Left cardiac atrium (tissue), 4 donors: Measurements from ENCODE around the gene CAPN10. TPM values are rescaled to one million over a fixed set of nuclear protein-coding genes. Genes with fewer than 3 reads are reported as not detected.
"Not testable (repeated sequence)": the region's sequence is repeated elsewhere in the genome, so short reads cannot be mapped to it uniquely, and the experiment has no call there.

ENCODE experiments used
- ATAC-seq, 2 donors: fragments of 200-7000 bp; cut with Tn5 transposase; one replicate each; pipeline ENCODE4 v1.9.1; 2020; ENCODE audit warnings: mild to moderate bottlenecking in 2 of 2, moderate library complexity in 2 of 2
- DNase-seq: peaks from one replicate; pipeline ENCODE4 v3.0.0-alpha.2; 2020
- intact Hi-C, 2 donors: fragments of 100-400 bp; cut with DNase I; formaldehyde crosslinking; loops; one replicate each; pipeline versions ENCODE4 v1.14.1 to v1.15.1; 2022 to 2023
- total RNA-seq, 2 donors: library from RNA; stranded (reverse); fragmentation: NEBNext Ultra II Directional; extraction: Animal tissue kit (Norgen Biotek cat#: 25700); gene quantifications; one replicate each; pipeline ENCODE4 v1.2.1, GENCODE V29; 2021
- donor health status: DM: no; HTN: yes; CAD: no.
- donor health status: DM: no; HTN: yes; CAD: no; lungs with severe emphysema.
- donor health status: DM: yes; HTN: yes; CAD: no.
- donor health status: Dilated cardiomyopathy.

The CAPN10 gene
- total RNA-seq, 2 donors from 2014 or later = 17.9 to 26.6 TPM

DNA sequence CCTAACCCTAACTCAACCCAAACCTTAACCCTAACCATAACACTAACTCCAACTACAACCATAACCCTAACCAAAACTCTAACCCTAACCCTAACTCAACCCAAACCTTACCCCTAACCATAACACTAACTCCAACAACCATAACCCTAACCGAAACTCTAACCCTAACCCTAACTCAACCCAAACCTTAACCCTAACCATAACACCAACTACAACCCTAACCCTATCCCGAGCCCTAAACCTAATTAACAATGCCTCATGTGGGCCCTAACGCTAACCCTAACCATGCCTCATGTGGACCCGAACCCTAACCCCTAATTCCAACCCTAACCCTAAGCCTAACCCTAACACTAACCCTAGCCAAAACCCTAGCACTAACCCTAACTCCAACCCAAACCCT lies 27.2 kb downstream of the CAPN10 start:
- ATAC-seq = no peak
- no peak for DNase-seq
- intact Hi-C loops = no loop called here

DNA sequence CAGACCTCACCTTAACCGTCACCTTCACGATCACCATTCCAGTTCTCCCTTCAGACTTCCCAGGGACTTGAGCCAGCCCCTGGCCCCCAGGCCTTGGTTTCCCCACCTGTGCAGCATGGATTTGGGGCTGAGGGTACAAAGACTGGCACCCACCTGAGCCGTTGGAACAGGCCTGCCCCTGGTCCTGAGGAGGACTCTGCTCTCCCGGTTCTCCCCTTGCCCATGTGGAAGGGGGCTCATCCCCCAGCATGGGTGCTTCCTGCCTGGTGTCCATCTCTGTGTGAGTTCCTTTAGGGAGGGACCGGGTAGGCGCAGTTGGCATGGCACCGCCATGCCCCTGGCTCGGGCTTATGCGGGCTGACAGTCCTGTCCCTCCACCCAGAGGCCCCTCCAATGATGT lies 27.9 kb downstream of the CAPN10 start:
- intact Hi-C loops = no loop called here
- ATAC-seq = no peak
- peak; percentile 8 for DNase-seq

DNA sequence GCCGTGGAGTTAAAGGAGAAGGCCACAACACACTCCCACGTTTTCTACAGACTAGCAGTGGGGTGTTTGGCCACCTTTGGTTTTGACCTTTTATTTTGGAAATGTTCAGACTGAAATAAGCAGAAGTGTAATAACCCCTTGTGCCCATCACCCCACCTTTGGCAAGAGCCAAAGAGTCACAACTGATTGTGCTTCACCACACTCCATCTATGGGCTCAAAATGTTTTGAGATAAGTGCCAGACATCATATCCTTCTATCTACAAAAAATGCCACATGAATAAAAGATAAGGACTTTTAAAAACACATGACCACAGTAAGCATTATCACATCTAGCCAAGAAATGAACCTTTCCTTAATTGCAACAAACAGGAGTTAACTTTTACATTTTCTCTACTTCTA lies 28.9 kb downstream of the CAPN10 start:
- intact Hi-C loops = no loop called here

DNA sequence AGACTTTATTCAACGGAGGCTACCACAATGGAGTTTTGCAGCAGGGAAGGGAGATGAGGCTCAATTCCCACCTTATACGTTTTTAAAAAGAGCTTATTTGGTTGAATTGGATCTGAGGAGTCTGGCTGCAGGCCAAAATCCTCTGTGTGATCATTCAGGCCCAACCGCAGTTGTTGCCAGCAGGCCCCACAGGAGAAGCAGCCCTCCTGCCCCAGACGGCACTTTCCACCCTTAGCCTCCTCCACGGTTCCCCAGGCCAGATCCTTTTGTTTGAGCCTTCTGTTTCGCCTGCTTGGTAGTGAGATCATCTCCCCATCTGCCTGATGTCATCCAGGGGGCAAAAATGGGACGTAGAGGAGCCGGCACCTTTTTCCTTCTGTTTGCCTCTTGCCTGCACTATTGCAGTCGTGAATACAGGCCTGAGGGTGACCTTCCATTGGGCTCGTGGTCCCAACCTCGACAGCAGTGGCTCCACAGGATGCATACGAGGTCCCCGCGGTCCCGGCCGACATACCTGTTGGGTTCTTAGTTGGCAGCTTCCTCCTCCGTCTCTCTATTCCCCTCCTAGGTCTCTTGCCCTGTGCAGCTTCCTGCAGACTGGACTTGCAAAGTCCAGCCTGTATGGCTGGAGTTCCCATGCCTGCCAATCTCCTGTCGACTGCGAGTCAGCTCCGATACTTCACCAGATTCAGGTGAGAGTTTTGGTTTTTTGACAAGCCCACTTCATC lies 29.4 kb downstream of the CAPN10 start:
- DNase-seq = peak; percentile 17
- intact Hi-C loops = no loop called here

More for the DNA sequence above, 28.9 kb downstream of the CAPN10 start:
- ATAC-seq = no peak
- DNase-seq = no peak

GRCh38 chr2:240616860-240617666 lies 30.5 kb downstream of the CAPN10 start:
- DNase-seq, ATAC-seq, intact Hi-C loops: not testable (repeated sequence)

More for the DNA sequence above, 29.4 kb downstream of the CAPN10 start:
- no peak for ATAC-seq

DNA sequence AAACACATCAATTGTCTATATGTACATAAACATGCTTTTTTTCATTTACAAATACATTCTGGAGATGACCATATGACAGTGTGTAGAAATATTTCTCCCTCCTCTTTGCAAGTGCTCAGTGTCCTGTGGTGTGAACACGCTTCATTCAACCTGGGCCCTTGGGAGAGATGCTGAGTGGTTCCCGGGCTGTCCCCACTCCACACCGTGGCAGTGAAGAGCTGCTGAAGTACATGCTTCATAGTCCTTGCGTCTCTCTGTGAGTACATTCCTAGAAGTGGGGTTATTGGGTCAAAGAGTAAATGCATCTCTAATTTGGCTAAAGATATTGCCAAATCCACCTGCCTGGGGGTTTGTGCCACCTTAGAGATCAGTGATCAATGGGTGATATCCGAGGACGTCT lies 32.2 kb downstream of the CAPN10 start:
- no peak for ATAC-seq
- intact Hi-C loops = no loop called here
- no peak for DNase-seq

DNA sequence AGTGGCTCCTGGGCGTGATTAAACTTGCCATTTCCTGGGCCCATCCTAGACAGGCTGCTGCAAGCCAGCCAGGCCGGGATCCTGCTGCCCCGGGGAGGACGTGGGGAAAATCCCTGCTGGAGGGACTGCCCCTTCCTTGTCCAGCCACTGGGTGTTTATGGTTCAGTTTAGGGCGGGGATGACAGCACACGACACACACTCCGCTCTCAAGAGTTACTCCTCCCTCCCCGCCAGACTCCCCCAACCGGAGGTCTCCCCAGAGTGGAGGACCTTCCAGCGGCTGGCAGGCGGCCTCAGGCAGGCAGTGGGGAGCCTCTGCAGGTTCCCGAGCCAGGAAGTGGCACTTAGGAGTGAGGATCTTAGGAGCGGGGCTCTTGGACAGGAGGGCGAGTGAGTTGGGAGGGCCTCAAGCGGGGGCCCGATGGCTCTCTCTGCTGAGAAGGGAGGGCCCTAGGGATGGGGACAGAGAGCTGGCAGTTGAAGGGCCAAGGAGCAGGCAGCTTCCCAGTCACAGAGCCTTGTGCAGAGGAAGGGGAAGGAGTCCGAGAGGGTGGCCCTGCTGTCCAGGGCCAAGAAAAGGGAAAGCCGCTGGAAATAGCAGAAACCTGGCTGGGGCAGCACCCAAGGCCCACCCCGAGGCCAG lies 33.1 kb downstream of the CAPN10 start:
- ATAC-seq (no peak), DNase-seq (no peak)
- intact Hi-C loops = no loop called here

- intact Hi-C loops = no loop called here
- ATAC-seq (no peak), DNase-seq (no peak)
These were observed 33.7 kb downstream of the CAPN10 start for GRCh38 chr2:240620149-240620731.

DNA sequence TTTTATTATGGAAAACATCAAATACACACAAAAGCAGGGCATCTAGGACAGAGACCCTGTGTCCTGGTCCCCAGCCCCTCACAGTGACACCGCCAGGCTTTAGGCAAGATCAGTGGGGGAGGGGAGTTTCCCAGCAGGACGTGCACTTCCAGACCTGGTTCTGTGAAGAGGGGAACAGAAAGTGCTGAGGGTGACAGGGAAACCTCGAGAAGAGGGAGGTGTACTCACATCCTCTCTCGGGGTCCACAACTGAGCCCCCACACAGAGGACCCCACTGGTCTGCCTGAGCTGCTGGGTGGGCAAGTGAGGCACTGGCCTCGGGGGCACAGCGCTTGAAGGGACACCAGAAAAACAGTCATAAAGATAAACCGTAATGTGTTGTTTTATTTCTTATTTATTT lies 34.3 kb downstream of the CAPN10 start:
- intact Hi-C loops = no loop called here
- DNase-seq (no peak), ATAC-seq (no peak)

- no peak for ATAC-seq
- DNase-seq = peak; percentile 6
- intact Hi-C loops = no loop called here
These were observed 35.5 kb downstream of the CAPN10 start for GRCh38 chr2:240622060-240622411.

- ATAC-seq (no peak), DNase-seq (peak; percentile 29)
- intact Hi-C loops = no loop called here
These were observed 36.1 kb downstream of the CAPN10 start for GRCh38 chr2:240622531-240623235.

DNA sequence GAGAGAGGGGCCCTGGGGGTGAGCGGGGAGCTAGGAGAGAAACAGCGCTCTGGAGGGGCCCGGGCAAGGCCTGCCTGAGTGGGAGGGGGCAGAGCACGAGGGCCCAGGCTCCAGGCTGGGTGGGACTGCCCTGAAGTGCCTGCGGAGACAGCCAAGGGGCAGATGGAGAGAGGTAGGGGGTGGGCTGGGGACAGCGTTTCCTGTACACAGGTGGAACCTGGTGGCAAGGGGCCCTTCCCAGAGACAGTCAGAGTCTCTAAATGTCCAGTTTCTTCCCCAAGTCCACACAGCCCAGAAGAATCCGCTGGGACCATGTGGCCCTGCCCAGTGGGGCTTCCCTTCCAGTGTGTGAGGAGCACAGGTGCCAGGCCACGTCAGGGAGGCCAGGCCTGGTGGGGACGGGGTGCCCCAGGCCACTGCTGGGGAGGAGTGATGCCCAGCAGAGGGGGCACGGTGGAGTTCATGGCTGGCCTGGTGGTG lies 37.0 kb downstream of the CAPN10 start:
- ATAC-seq (no peak), DNase-seq (peak; percentile 9)
- intact Hi-C loops = no loop called here

DNA sequence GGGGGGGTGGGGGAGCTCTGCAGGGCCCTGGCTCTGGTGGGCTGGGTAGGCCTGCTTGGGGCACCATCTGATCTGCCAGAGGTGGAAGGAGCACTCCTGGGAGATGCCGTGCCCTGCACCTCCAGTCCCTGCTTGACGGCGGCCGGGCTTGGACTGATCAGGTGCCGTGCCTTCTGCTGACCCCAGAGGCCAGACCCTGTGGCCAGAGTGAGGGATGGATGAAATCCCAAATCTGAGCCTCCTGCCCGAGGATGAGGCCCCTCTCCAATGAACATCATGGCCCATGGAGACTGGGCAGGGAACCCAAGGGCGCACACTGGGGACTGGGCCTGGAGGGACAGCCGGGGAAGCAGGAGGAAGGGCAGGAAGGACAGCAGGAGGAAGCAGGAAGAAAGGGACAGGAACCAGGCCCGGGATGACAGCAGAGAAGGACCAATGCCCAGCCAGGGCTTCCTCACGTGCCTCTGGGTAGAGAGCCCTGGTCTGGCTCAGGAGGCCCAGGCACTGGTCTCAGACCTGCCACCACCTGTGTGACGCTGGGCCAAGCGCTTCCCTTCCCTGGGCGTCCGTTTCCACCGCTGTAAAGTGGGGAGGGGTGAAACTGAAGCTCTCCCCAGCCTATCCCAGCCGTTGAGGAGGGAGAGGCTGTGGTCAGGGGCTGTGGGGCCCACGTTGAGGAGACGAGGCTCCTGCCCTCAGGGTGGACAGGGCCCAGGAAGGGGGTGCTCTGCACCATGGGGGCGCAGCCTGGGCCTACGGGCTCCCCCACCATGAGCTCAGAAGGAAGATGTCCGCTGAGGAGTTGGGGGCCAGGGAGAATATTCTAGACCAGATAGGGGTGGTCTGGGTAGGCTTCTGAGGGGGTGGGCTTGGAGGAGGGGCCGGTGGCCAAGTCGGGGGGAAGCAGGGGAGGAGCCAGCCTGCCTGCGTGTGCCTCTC lies 37.7 kb downstream of the CAPN10 start:
- ATAC-seq (peak in 1 of 2 donors; percentile 20), DNase-seq (peak; percentile 14)
- intact Hi-C loops = no loop called here

- intact Hi-C loops = no loop called here
- DNase-seq (peak; percentile 48), ATAC-seq (peak in 1 of 2 donors; percentile 45)
These were observed 38.6 kb downstream of the CAPN10 start, which contains the start of gene GPR35 for GRCh38 chr2:240624950-240625621. Gene GPR35, plus strand, starts transcription at chr2:240625480. Its CDS starts 4,473 bp downstream, at chr2:240629953.

DNA sequence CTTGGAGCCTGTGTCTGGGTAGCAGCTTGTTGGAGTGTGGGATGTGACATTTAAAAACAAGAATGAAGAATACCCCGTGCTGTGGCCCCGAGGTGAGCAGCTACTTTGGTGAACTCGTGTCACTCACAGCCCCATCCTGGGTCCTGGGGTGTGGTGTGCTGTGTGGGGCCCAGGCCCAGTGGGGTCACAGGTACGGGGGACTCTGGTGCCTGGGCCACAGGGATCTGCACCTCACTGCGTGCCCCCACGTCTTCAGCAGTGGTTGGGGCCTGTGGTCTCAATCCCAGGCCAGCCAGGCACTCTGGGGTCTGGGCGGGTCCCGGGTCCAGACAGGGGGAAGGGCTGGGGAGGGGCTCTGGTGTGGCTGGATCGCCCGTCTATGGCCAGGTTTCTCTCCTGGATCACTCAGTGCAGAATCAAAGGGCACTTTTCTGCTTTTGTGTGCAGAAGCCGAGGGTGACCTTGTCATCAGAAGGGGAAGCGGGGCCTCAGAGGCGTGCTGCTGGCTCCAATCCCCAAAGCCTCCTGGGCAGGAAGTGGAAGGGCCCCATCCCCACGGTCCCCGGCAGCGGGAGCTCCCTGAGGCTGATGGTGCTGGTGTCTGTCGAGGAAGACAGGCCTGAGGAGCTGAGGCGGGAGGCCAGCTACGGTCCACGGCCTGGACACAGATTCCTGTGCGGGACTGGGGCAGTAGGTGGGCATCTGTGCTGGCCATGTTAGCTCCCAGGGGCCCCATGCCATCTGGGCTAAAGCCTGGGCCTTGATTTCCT lies 40.2 kb downstream of the CAPN10 start:
- ATAC-seq (no peak), DNase-seq (peak; percentile 27)
- intact Hi-C loops = no loop called here

GRCh38 chr2:240627736-240628506 lies 41.4 kb downstream of the CAPN10 start:
- intact Hi-C loops = no loop called here
- DNase-seq (no peak), ATAC-seq (no peak)
